H1 (cell line): ENCODE data around the gene SOHLH1. TPM values are rescaled to one million over a fixed set of nuclear protein-coding genes. Genes with fewer than 3 reads are reported as not detected.

Experiments used
- CTCF ChIA-PET: fragments of 300-600 bp; sonication (Branson Sonifier 250); formaldehyde crosslinking; loops from one replicate; lab custom pipeline; 2021; ENCODE audit not compliant: partially characterized antibody; lab: Charles Lee
- POLR2A ChIA-PET: fragments of 300-600 bp; sonication (Branson Sonifier 250); formaldehyde crosslinking; loops from one replicate; lab custom pipeline; 2021; ENCODE audit warnings: inconsistent platforms; ENCODE audit not compliant: partially characterized antibody; lab: Charles Lee
- DNase-seq, 2 experiments: peaks; one replicate each; pipeline versions ENCODE4 v3.0.0 to v3.0.0-alpha.2; 2010 to 2022; ENCODE audit warnings: low spot score in 2 of 2, low read depth in 1 of 2, mixed read lengths in 1 of 2
- FAIRE-seq: peaks from 2 replicates; lab custom pipeline; 2011; peaks lifted over from hg19 to GRCh38; lab: Jason Lieb, UNC
- H2AFZ ChIP-seq: 2 replicates; pipeline ENCODE4 v1.8.1; 2012; ENCODE audit warnings: low read length, inconsistent platforms
- H2AK5ac ChIP-seq: 2 replicates; pipeline ENCODE4 v1.6.1; 2013; ENCODE audit warnings: low read depth, low read length
- H2BK120ac ChIP-seq: replicated peaks from 2 replicates; pipeline ENCODE3; 2013; ENCODE audit warnings: low read depth, low read length, inconsistent platforms
- H2BK12ac ChIP-seq: 2 replicates; pipeline ENCODE4 v1.6.1; 2013; ENCODE audit warnings: low read depth, low read length
- H2BK15ac ChIP-seq: 2 replicates; pipeline ENCODE4 v1.6.1; 2013; ENCODE audit warnings: low read length
- H2BK20ac ChIP-seq: 2 replicates; pipeline ENCODE4 v1.6.1; 2013; ENCODE audit warnings: low read length
- H2BK5ac ChIP-seq: 2 replicates; pipeline ENCODE4 v1.6.1; 2013; ENCODE audit warnings: low read depth, low read length
- H3K14ac ChIP-seq: 2 replicates; pipeline ENCODE4 v1.6.1; 2013; ENCODE audit warnings: inconsistent platforms; ENCODE audit not compliant: insufficient read length
- H3K18ac ChIP-seq: 2 replicates; pipeline ENCODE4 v1.6.1; 2013; ENCODE audit warnings: low read length; ENCODE audit errors: extremely low read depth
- H3K23ac ChIP-seq: 2 replicates; pipeline ENCODE4 v1.6.1; 2013; ENCODE audit warnings: inconsistent platforms; ENCODE audit not compliant: insufficient read length
- H3K23me2 ChIP-seq: 2 replicates; pipeline ENCODE4 v1.6.1; 2013; ENCODE audit warnings: low read depth, low read length
- H3K27ac ChIP-seq: 2 replicates; pipeline ENCODE4 v1.6.1; 2011; ENCODE audit warnings: low read depth, low read length, inconsistent platforms
- H3K27me3 ChIP-seq, 4 experiments: replicated peaks in 1 of 4; 1 replicate in 1 of 4; 2 replicates in 3 of 4; pipeline versions ENCODE4 v1.6.1 to v1.8.1; 2011 to 2013; ENCODE audit warnings: low read length in 3 of 4, mild to moderate bottlenecking in 3 of 4, inconsistent platforms in 2 of 4, mixed read lengths in 2 of 4, moderate library complexity in 1 of 4; ENCODE audit not compliant: control insufficient read depth in 3 of 4, insufficient read depth in 3 of 4; ENCODE audit errors: extremely low read depth in 1 of 4
- H3K36me3 ChIP-seq, 4 experiments: 2 replicates each; pipeline versions ENCODE4 v1.6.1 to v1.8.1; 2011 to 2013; ENCODE audit warnings: mild to moderate bottlenecking in 4 of 4, low read length in 3 of 4, moderate library complexity in 2 of 4, control low read depth in 1 of 4, inconsistent platforms in 1 of 4; ENCODE audit not compliant: insufficient read depth in 4 of 4, control insufficient read depth in 2 of 4
- H3K4ac ChIP-seq: replicated peaks from 2 replicates; pipeline ENCODE3; 2013; ENCODE audit warnings: low read length, low read depth, mixed read lengths, inconsistent platforms; ENCODE audit not compliant: insufficient read length
- H3K4me1 ChIP-seq, 4 experiments: replicated peaks in 1 of 4; 1 replicate in 1 of 4; 2 replicates in 3 of 4; pipeline versions ENCODE4 v1.6.1 to v1.8.1; 2011 to 2013; ENCODE audit warnings: low read length in 3 of 4, inconsistent platforms in 2 of 4, mixed read lengths in 1 of 4; ENCODE audit not compliant: insufficient read depth in 4 of 4, control insufficient read depth in 3 of 4
- H3K4me2 ChIP-seq, 2 experiments: 2 replicates each; pipeline versions ENCODE4 v1.6.1 to v1.8.1; 2011 to 2013; ENCODE audit warnings: low read depth in 2 of 2, low read length in 2 of 2, control low read depth in 1 of 2, inconsistent platforms in 1 of 2, mild to moderate bottlenecking in 1 of 2; ENCODE audit not compliant: insufficient read depth in 1 of 2
- H3K4me3 ChIP-seq, 4 experiments: fragments of 200-600, 300-600 bp in 1 of 4; sonication (generic), shearing (Covaris generic), sonication (Bioruptor Twin) in 1 of 4; 2 replicates each; pipeline versions ENCODE4 v1.5.1 to v1.8.1; 2011 to 2016; ENCODE audit warnings: low read length in 4 of 4, low read depth in 3 of 4, control low read depth in 2 of 4, inconsistent platforms in 2 of 4, mild to moderate bottlenecking in 2 of 4, mixed read lengths in 1 of 4, moderate library complexity in 1 of 4; ENCODE audit not compliant: insufficient read depth in 2 of 4; ENCODE audit errors: extremely low read depth in 1 of 4
- H3K56ac ChIP-seq: replicated peaks from 2 replicates; pipeline ENCODE3; 2013; ENCODE audit warnings: low read depth, mild to moderate bottlenecking, mixed read lengths, low read length, inconsistent platforms; ENCODE audit not compliant: insufficient read length
- H3K79me1 ChIP-seq: 2 replicates; pipeline ENCODE4 v1.6.1; 2013; ENCODE audit warnings: low read depth, low read length, control low read depth
- H3K79me2 ChIP-seq, 2 experiments: 2 replicates each; pipeline versions ENCODE4 v1.6.1 to v1.8.1; 2012 to 2013; ENCODE audit warnings: low read length in 2 of 2, mild to moderate bottlenecking in 2 of 2, inconsistent platforms in 1 of 2; ENCODE audit not compliant: insufficient read depth in 2 of 2, control insufficient read depth in 1 of 2
- H3K9ac ChIP-seq, 4 experiments: replicated peaks in 1 of 4; 1 replicate in 1 of 4; 2 replicates in 3 of 4; pipeline versions ENCODE4 v1.6.1 to v1.8.1; 2011 to 2013; ENCODE audit warnings: low read depth in 3 of 4, low read length in 3 of 4, control low read depth in 2 of 4, mild to moderate bottlenecking in 2 of 4, moderate library complexity in 2 of 4, inconsistent platforms in 1 of 4; ENCODE audit errors: extremely low read depth in 1 of 4
- H3K9me3 ChIP-seq, 2 experiments: 2 replicates each; pipeline versions ENCODE4 v1.6.1 to v1.8.1; 2012 to 2013; ENCODE audit warnings: mild to moderate bottlenecking in 2 of 2, moderate library complexity in 2 of 2, control low read depth in 1 of 2, inconsistent platforms in 1 of 2, low read depth in 1 of 2, low read length in 1 of 2, mixed read lengths in 1 of 2; ENCODE audit not compliant: insufficient read depth in 2 of 2
- H4K20me1 ChIP-seq, 2 experiments: replicated peaks in 1 of 2; 2 replicates each; pipeline versions ENCODE3 to v1.8.1; 2011 to 2013; ENCODE audit warnings: inconsistent platforms in 2 of 2, low read length in 2 of 2, mild to moderate bottlenecking in 1 of 2; ENCODE audit not compliant: insufficient read depth in 2 of 2, control insufficient read depth in 1 of 2
- H4K5ac ChIP-seq: 2 replicates; pipeline ENCODE4 v1.6.1; 2013; ENCODE audit warnings: low read length, low read depth, mixed read lengths, inconsistent platforms; ENCODE audit not compliant: insufficient read length
- H4K8ac ChIP-seq: 2 replicates; pipeline ENCODE4 v1.8.0; 2013; ENCODE audit warnings: mild to moderate bottlenecking, moderate library complexity, low read length, inconsistent platforms; ENCODE audit not compliant: insufficient read depth; ENCODE audit errors: extremely low read depth
- H4K91ac ChIP-seq: replicated peaks from 2 replicates; pipeline ENCODE3; 2013; ENCODE audit warnings: low read length, mixed read lengths, inconsistent platforms; ENCODE audit not compliant: insufficient read length
- BRCA1 ChIP-seq: IDR thresholded peaks from 2 replicates; pipeline ENCODE4 v1.6.1; 2012; ENCODE audit warnings: low read depth, low read length, improper control_type of control experiment
- CBX5 ChIP-seq: fragments of 300-800, 300-1000 bp; sonication (generic); IDR thresholded peaks from 2 replicates; pipeline ENCODE4 v1.7.1; 2016; ENCODE audit warnings: antibody characterized with exemption, low read length, low read depth
- CEBPB ChIP-seq: IDR thresholded peaks from 2 replicates; pipeline ENCODE4 v1.6.1; 2012; ENCODE audit warnings: low read depth, low read length
- CHD2 ChIP-seq: IDR thresholded peaks from 2 replicates; pipeline ENCODE4 v1.6.1; 2012; ENCODE audit warnings: low read length, improper control_type of control experiment
- CTBP2 ChIP-seq: IDR thresholded peaks from 2 replicates; pipeline ENCODE4 v1.7.0; 2011; ENCODE audit warnings: borderline replicate concordance, mild to moderate bottlenecking, moderate library complexity, mixed read lengths, low read length; ENCODE audit not compliant: insufficient read depth, insufficient read length
- HDAC2 ChIP-seq, 2 experiments: fragments of 300-600 bp in 1 of 2; sonication (generic) in 1 of 2; IDR thresholded peaks; 2 replicates each; pipeline ENCODE4 v1.6.1; 2011 to 2012; ENCODE audit warnings: low read depth in 2 of 2, low read length in 2 of 2, mild to moderate bottlenecking in 2 of 2, moderate library complexity in 2 of 2, borderline replicate concordance in 1 of 2, inconsistent platforms in 1 of 2
- MAFK ChIP-seq: IDR thresholded peaks from 2 replicates; pipeline ENCODE4 v1.6.1; 2012; ENCODE audit warnings: low read depth, mild to moderate bottlenecking, improper control_type of control experiment, low read length
- NANOG ChIP-seq: IDR thresholded peaks from 2 replicates; pipeline ENCODE4 v1.6.1; 2011; ENCODE audit warnings: low read length, low read depth, mild to moderate bottlenecking, inconsistent platforms; ENCODE audit not compliant: insufficient read depth, poor library complexity, severe bottlenecking
- POLR2AphosphoS5 ChIP-seq: IDR thresholded peaks from 2 replicates; pipeline ENCODE4 v1.6.1; 2011; ENCODE audit warnings: low read depth, low read length
- RBBP5 ChIP-seq: IDR thresholded peaks from 2 replicates; pipeline ENCODE4 v1.7.1; 2012; ENCODE audit warnings: low read depth, mild to moderate bottlenecking, inconsistent platforms, low read length, moderate library complexity, borderline replicate concordance
- RFX5 ChIP-seq: IDR thresholded peaks from 2 replicates; pipeline ENCODE4 v1.6.1; 2011; ENCODE audit warnings: low read depth, low read length, improper control_type of control experiment, borderline replicate concordance
- TAF7 ChIP-seq: optimal IDR thresholded peaks from 2 replicates; pipeline ENCODE3; 2011; ENCODE audit warnings: low read depth, mild to moderate bottlenecking, inconsistent platforms, low read length, moderate library complexity, borderline replicate concordance
- WGBS, 2 experiments: shearing (Covaris generic) in 1 of 2; methylation state at CpG; one replicate each; pipeline versions ENCODE4 v1.1.6 to v1.1.7; 2013 to 2015; ENCODE audit warnings: low lambda C conversion rate in 2 of 2, mixed read lengths in 2 of 2, inconsistent platforms in 1 of 2, low coverage in 1 of 2, missing lambda C conversion rate in 1 of 2; ENCODE audit not compliant: insufficient replicate concordance in 2 of 2, insufficient coverage in 1 of 2, insufficient read length in 1 of 2; ENCODE audit errors: extremely low coverage in 1 of 2, missing lambda C conversion rate in 1 of 2; 5-methylcytosine and 5-hydroxymethylcytosine counted together
- polyA plus RNA-seq, 7 experiments: library from polyadenylated mRNA; depleted of rRNA in 3 of 7; stranded (reverse) in 5 of 7; unstranded in 2 of 7; fragments of >200 nt in 5 of 7; fragments of 200-250 nt in 2 of 7; gene quantifications; 1 replicate in 5 of 7; 2 replicates in 1 of 7; 4 replicates in 1 of 7; pipeline versions ENCODE4 v1.2.1 to v1.2.3, GENCODE V29; 2011 to 2013; ENCODE audit warnings: missing spikeins in 2 of 7, mixed read lengths in 2 of 7
- total RNA-seq: library from RNA; stranded (reverse); fragmentation: NEBNext Ultra II Directional; extraction: Animal tissue kit (Norgen Biotek cat#: 25700); gene quantifications from 2 replicates; pipeline ENCODE4 v1.2.1, GENCODE V29; 2021
- TF ChIP-seq, protein P1 (sequence below): IDR thresholded peaks from 2 replicates; pipeline ENCODE4 v1.6.1; 2012; ENCODE audit warnings: inconsistent platforms

SOHLH1 gene
- total and polyA plus RNA-seq, 2 of the 8 experiments (the other 6 are each of a cell fraction or from before 2014, with no cell fraction given) = 0.11 TPM; not detected in 1

DNA sequence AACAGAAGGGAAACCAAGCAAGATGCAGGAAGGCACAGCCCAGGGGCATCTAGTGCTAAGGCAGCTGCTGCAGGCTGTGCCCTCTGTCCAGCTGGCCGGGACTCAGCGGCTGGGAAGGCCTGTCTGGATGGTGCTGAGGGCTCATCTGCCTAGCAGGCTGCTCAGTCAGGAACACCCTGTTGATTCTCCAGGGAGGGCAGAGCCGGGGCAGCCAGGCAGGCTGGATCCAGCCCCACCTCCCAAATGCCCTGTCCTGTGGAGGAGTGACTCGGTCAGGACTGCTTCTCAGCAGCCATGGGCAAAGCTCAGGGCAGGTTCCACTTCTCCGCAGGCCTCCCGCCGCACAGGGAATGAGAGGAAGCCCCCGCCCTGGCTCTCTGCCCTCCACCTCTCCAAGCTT is 44.0 kb downstream of the SOHLH1 start:
- H4K5ac ChIP-seq = no peak overlapping the region
- H3K23ac ChIP-seq = no peak overlapping the region
- H3K79me1 ChIP-seq = no peaks in the 10 kb centered on the region
- no peak overlapping the region for H3K14ac ChIP-seq
- no peak overlapping the region for H3K4me2 ChIP-seq
- ChIA-PET POLR2A (interaction anchor here (1.1 kb wide), 1 partner anchor 8 kb away, joined by 3 read pairs; no protein-coding TSS in a partner anchor), CTCF (interaction anchor here (0.9 kb wide), 1 partner anchor 53 kb away, joined by 3 read pairs; no protein-coding TSS in a partner anchor)
- no peak overlapping the region for H3K4me3 ChIP-seq
- H4K8ac ChIP-seq = no peak overlapping the region; the same call in 1 of the 2 replicates
- no peaks in the 10 kb centered on the region for H3K27me3 ChIP-seq
- H3K18ac ChIP-seq = no peak overlapping the region
- no peak overlapping the region for H2BK15ac ChIP-seq
- WGBS, 2 experiments = 95% methylated on average over 8 of the region's 8 CpGs; no CpG with 5 or more reads in 1 of the 2 experiments
- no peak overlapping the region for H3K4ac ChIP-seq
- no peak overlapping the region for H2BK120ac ChIP-seq
- no peak overlapping the region for H2AFZ ChIP-seq
- H2BK20ac ChIP-seq = no peak overlapping the region
- FAIRE-seq = no peak
- H3K36me3 ChIP-seq = peaks cover 2 to 61% (median 6%) of the 10 kb centered on the region in 4 experiments; a peak in 7 of 8 replicates
- peaks cover 3 to 4% (median 3%) of the 10 kb centered on the region in 4 experiments; a peak in 6 of 7 replicates for H3K4me1 ChIP-seq
- no peaks in the 10 kb centered on the region for H3K79me2 ChIP-seq
- no peak overlapping the region for H4K91ac ChIP-seq
- H3K23me2 ChIP-seq = peaks cover 4% of the 10 kb centered on the region
- H3K9ac ChIP-seq = no peak overlapping the region
- no peak overlapping the region for H3K56ac ChIP-seq
- DNase-seq = no peak
- H2BK12ac ChIP-seq = no peak overlapping the region
- peaks cover 56 to 65% of the 10 kb centered on the region in 2 experiments for H3K9me3 ChIP-seq
- H2BK5ac ChIP-seq = no peak overlapping the region
- peaks cover 0 to 3% of the 10 kb centered on the region in 2 experiments for H4K20me1 ChIP-seq
- no peak overlapping the region for H3K27ac ChIP-seq
- H2AK5ac ChIP-seq = no peak overlapping the region
- TF ChIP-seq HDAC2 (IDR thresholded peaks at IDR 0.05; ENCODE audit: borderline replicate concordance in 1 of 2, low read depth in 2 of 2, low read length in 2 of 2) (no peak), CTBP2 (no peak), CEBPB (no peak), POLR2AphosphoS5 (no peak), MAFK (no peak), TAF7 (no peak), RFX5 (no peak), CBX5 (no peak), CHD2 (no peak), RBBP5 (no peak), NANOG (no peak), BRCA1 (no peak)
- TF ChIP-seq, protein P1, sequence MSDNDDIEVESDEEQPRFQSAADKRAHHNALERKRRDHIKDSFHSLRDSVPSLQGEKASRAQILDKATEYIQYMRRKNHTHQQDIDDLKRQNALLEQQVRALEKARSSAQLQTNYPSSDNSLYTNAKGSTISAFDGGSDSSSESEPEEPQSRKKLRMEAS = no peak
